GM10248 (cell line): ENCODE measurements around the gene KLHL29.

ENCODE experiments used
- CTCF ChIA-PET: fragments of 300-600 bp; sonication (Branson Sonifier 250); formaldehyde crosslinking; extraction: SDS; loops from one replicate; lab custom pipeline; 2021; ENCODE audit warnings: antibody characterized with exemption; lab: Yijun Ruan, JAX
- POLR2A ChIA-PET: fragments of 350-650 bp; sonication (Branson Sonifier 250); formaldehyde crosslinking; extraction: SDS; loops from one replicate; lab custom pipeline; 2020; ENCODE audit warnings: antibody characterized with exemption; lab: Yijun Ruan, JAX
- DNase-seq: peaks from one replicate; pipeline ENCODE4 v3.0.0; 2012; ENCODE audit errors: extremely low spot score
- CTCF ChIP-seq: IDR thresholded peaks from 2 replicates; pipeline ENCODE4 v1.5.1; 2012; ENCODE audit warnings: mild to moderate bottlenecking, low read depth; ENCODE audit errors: extremely low read depth, missing control alignments, control extremely low read depth

Gene KLHL29

DNA sequence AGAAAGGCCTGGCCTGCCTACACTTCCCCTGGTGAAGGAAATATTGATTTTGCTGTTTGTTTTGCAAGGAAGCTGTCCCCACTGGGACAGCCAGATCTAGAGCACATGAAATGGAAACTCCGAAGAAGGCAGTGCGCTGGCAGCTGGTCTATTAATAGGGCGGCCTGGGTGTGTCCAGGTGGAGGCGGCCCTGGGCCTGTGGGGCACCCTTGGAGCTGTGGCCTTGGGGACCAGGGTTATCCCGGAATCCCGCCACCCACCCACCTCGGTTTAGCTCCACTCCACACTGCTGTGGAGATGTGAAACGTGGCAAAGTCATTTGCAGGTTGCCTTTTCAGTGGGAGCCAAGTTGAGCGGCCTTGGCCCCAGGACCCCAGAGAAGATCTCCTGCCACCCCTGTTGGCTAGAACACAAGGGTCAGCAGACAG is 204.3 kb downstream of the KLHL29 start:
- no peak for DNase-seq
- POLR2A ChIA-PET = no interaction called here
- TF ChIP-seq CTCF = no peak
- CTCF ChIA-PET = interaction anchor here (1.1 to 1.9 kb wide), 2 partner anchors 10 to 14 kb away, joined by 3 to 5 read pairs; no protein-coding TSS in a partner anchor

- POLR2A ChIA-PET = no interaction called here
- no peak for TF ChIP-seq CTCF
- CTCF ChIA-PET = interaction anchor here (1.1 to 1.9 kb wide), 2 partner anchors 10 to 15 kb away, joined by 3 to 5 read pairs; no protein-coding TSS in a partner anchor
- no peak for DNase-seq
Observed at GRCh38 chr2:23589739-23590138, 204.8 kb downstream of the KLHL29 start.

DNA sequence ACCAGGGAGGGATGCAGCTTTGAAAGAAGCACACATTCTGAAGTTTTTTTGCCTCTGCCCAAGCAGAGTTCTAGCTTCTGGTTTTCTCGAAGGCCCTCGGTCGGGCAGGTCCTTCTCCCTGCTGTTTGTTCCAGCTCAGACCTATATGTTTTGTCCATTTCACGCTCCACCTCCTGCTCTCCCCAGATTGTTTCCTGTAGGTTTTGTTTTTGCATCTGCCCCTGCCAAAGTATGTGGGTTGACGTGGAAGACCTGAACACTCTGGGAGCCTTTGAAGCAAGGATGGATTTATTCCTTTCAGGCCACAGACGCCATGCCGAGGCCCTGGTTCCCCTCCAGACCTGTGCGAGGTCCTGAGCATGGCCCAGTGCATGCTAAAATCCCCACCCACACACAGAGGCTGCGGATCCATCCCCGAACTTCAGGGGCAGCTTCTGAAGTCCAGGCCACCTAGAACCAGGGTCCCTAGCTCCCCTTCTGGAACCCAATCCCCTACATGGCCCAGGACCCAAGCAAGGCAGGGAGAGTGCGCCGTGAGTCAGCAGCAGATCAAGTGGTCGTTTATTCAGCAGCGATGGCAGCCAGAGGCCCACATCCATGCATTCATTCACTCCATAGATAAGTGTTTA is 205.4 kb downstream of the KLHL29 start:
- no peak for DNase-seq
- TF ChIP-seq CTCF = no peak
- CTCF ChIA-PET = interaction anchor here (1.1 to 1.9 kb wide), 2 partner anchors 11 to 15 kb away, joined by 3 to 5 read pairs; no protein-coding TSS in a partner anchor
- POLR2A ChIA-PET = no interaction called here

- ChIA-PET CTCF (interaction anchor here (1.2 kb wide), 1 partner anchor 48 kb away, joined by 3 read pairs; no protein-coding TSS in a partner anchor), POLR2A (no interaction called here)
- TF ChIP-seq CTCF = no peak
- DNase-seq = no peak
Observed at GRCh38 chr2:23591111-23591510, 206.1 kb downstream of the KLHL29 start.

- POLR2A ChIA-PET = interaction anchor here (0.5 kb wide), 1 partner anchor 11 kb away, joined by 7 read pairs; no protein-coding TSS in a partner anchor
- CTCF ChIA-PET = interaction anchor here (1.2 kb wide), 1 partner anchor 47 kb away, joined by 3 read pairs; no protein-coding TSS in a partner anchor
Observed at GRCh38 chr2:23592061-23592685, 207.2 kb downstream of the KLHL29 start.

More at GRCh38 chr2:23592061-23592685, 207.2 kb downstream of the KLHL29 start:
- DNase-seq = no peak
- no peak for TF ChIP-seq CTCF
